Measurements from ENCODE around the gene NEK7. TPM values are rescaled to one million over a fixed set of nuclear protein-coding genes. Genes with fewer than 3 reads are reported as not detected.

The NEK7 gene
- total and polyA plus RNA-seq, 2 of the 4 experiments (the other 2 are of a cell fraction), result 89.0 to 467 TPM

DNA sequence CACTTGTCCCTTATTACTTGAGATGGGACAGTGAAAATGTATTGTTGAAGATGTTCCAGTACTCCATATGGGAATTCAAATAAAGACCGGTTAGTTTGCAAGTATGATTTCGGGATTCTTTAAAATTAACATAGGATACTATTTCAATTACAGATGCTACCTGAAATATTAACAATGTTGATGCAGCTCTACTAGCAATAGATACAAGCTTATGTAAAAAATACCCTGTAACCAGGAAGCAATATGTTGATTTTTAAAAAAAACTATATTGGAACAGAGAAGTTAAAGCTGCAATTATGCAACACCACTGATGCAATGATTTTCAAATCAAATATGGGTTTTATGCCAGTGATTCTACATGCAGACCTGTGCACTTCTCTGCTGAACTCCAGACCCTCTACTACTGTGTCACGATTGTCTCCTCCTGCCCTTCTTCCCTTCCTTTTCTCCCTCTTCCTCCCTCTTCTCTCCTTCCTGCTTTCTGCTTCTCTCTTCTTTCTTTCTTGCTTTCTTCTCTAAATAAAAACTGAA is 204.5 kb downstream of the NEK7 start:
- Histone ChIP-seq H3K4me1 (ENCODE audit: control insufficient read depth, insufficient read depth, low read length) (peaks cover 2% of the 10 kb centered on the region; the same call in 1 of the 2 replicates), H3K79me1 (ENCODE audit: low read depth in 1 of 2, low read length in 2 of 2) (no peaks in the 10 kb centered on the region), H4K91ac (ENCODE audit: insufficient read depth, low read depth, low read length) (no peak overlapping the region), H3K14ac (replicated peaks; ENCODE audit: low read depth, low read length) (no peak overlapping the region), H2BK5ac (ENCODE audit: low read depth, low read length, poor library complexity, severe bottlenecking) (no peak overlapping the region), H3K4me3 (ENCODE audit: insufficient read depth, low read depth, low read length) (no peak overlapping the region), H4K20me1 (ENCODE audit: insufficient read depth, low read length) (no peaks in the 10 kb centered on the region), H3K4ac (ENCODE audit: low read depth, low read length) (no peak overlapping the region), H3K18ac (ENCODE audit: low read depth, low read length) (no peak overlapping the region), H2BK120ac (ENCODE audit: low read depth, low read length) (no peak overlapping the region), H2AFZ (replicated peaks; ENCODE audit: low read length, poor library complexity) (no peak overlapping the region), H3K23ac (ENCODE audit: low read depth, low read length) (no peak overlapping the region), H3K27ac (ENCODE audit: insufficient read depth, low read length) (no peak overlapping the region), H3K9ac (ENCODE audit: low read depth, low read length) (no peak overlapping the region), H3K9me1 (ENCODE audit: insufficient read depth, low read length) (no peaks in the 10 kb centered on the region), H2BK20ac (ENCODE audit: low read depth, low read length) (no peak overlapping the region), H4K8ac (ENCODE audit: low read depth in 2 of 2, low read length in 2 of 2) (no peak overlapping the region), H2AK5ac (ENCODE audit: low read depth, low read length) (no peak overlapping the region), H2AK9ac (replicated peaks; ENCODE audit: low read depth, low read length, poor library complexity) (no peak overlapping the region), H4K5ac (ENCODE audit: low read depth, low read length) (no peak overlapping the region), H3K27me3 (ENCODE audit: control insufficient read depth, insufficient read depth, low read length) (no peaks in the 10 kb centered on the region), H3K9me3 (ENCODE audit: control insufficient read depth, insufficient read depth, low read length) (no peaks in the 10 kb centered on the region), H3K56ac (ENCODE audit: extremely low read depth, insufficient read depth, low read length) (no peak overlapping the region), H3K36me3 (ENCODE audit: control insufficient read depth, insufficient read depth, low read length) (no peaks in the 10 kb centered on the region), H3K4me2 (ENCODE audit: low read depth, low read length) (no peak overlapping the region), H2BK15ac (ENCODE audit: low read depth, low read length) (no peak overlapping the region)
- BruUV-seq (replicated peaks), result no TSS peak
- in situ Hi-C loops (cut with MboI; ENCODE audit: low sequenced_read_pairs) (no loop called here), intact Hi-C loops (cut with micrococcal nuclease) (no loop called here), dilution Hi-C loops (cut with HindIII; ENCODE audit: low sequenced_read_pairs, unreplicated experiment) (no loop called here)
- POLR2A ChIA-PET (ENCODE audit: unreplicated experiment), result no interaction called here
- TF ChIP-seq MAFK (IDR thresholded peaks at IDR 0.05; ENCODE audit: low read depth, low read length) (no peak), CTCF (conservative IDR thresholded peaks at IDR 0.05; ENCODE audit: low read depth, low read length) (no peak), RCOR1 (IDR thresholded peaks at IDR 0.05; ENCODE audit: insufficient replicate concordance, low read length) (no peak), CHD1 (IDR thresholded peaks at IDR 0.05; ENCODE audit: low read depth, low read length) (no peak), BHLHE40 (IDR thresholded peaks at IDR 0.05; ENCODE audit: low read depth, low read length) (no peak), MXI1 (IDR thresholded peaks at IDR 0.05; ENCODE audit: borderline replicate concordance, low read depth, low read length) (no peak), SMC3 (IDR thresholded peaks at IDR 0.05; ENCODE audit: low read depth, low read length) (no peak)
- peak; percentile 4 for DNase-seq
- WGBS, 2 experiments (ENCODE audit: extremely low coverage in 2 of 2, insufficient read length in 1 of 2), result 100% methylated on average over 1 of the region's 3 CpGs; no CpG with 5 or more reads in 1 of the 2 experiments
- CTCF ChIA-PET, result no interaction called here
- ATAC-seq (ENCODE audit: low read depth), result no peak
